ENCODE results near the gene ELK3.
A peak's percentile ranks its signal among the peaks of the same experiment; 100 is the strongest.

ELK3 gene

DNA sequence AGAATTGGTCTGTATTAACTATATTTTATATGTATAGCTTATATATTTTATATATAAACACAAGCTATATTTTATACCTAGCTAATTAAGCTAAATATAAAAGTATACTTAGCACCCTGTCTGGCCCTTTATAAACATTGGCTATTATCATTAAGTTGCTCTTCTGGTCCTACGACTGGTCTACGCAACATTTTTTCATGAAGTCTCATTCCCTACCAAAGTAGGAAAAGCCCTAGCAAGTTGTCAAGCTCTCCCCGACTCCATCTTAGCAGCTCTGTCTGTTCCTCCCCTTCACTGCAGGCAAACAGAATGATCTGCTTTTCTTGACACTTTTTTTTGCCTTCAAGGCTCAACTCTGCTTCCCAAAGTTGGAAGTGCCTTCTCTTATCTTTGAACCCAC, 36.7 kb upstream of the ELK3 start:
- no CpG with 5 or more reads among the region's 3 CpGs for WGBS, 2 donors (ENCODE audit: extremely low coverage in 2 of 2, insufficient read length in 2 of 2, insufficient replicate concordance in 1 of 2)
- no peak overlapping the region for H2AK5ac ChIP-seq (ENCODE audit: low read depth, low read length)

DNA sequence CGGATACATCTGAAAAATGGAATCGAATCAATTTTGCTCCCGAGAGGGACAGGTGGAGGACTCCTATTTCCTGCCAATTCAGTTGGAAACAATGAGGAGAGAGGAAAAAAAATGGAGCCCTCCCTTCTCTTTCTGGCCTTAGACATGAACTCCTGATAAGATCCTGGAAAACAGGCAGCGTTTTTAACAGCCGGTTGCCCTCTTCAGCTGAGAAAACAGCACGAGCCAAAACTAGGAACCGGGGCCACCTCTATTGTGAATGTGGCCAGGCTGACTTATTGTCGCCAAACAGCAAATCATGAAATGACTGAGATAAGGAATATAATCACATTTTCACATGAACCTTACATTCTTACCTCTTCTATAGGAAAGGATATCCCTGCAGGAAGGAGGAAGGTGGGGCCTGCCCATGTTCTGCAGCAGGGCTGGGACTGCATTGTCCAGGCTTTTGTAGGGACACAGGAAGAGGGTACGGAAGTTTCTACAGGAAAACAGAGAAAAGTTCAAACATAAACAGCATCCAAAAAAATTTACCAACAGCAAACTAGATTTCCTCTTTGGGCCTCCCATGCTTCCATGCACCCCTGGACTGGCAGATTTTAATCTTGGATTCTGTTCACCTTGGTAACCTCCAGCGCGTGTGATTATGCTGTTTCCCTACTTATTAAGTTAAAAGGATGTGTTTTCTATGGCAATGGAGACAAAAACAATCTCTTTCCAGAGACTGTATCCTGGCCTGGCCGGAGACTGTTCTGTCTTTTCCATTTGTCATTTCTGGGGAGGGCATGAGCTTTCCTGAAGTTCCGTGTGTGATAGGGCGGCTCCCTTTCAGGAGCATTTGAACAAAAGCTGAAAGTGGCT, 29.0 kb upstream of the ELK3 start:
- Histone ChIP-seq H3K23ac (ENCODE audit: low read depth, low read length, poor library complexity) (no peak overlapping the region), H3K4me1 (ENCODE audit: control insufficient read depth in 2 of 2, insufficient read depth in 1 of 2, low read depth in 1 of 2, low read length in 2 of 2) (peaks cover 0 to 9% of the 10 kb centered on the region in 2 donors), H2BK120ac (ENCODE audit: low read depth, low read length) (no peak overlapping the region), H3K9me3 (replicated peaks in 1 of 2; ENCODE audit: control insufficient read depth in 2 of 2, insufficient read depth in 1 of 2, low read depth in 1 of 2, low read length in 2 of 2) (no peaks in the 10 kb centered on the region), H2BK12ac (ENCODE audit: low read length) (no peak overlapping the region), H3K4me3 (ENCODE audit: low read length in 2 of 2) (no peak overlapping the region), H3K9ac (ENCODE audit: low read depth, low read length, poor library complexity) (no peak overlapping the region), H4K8ac (ENCODE audit: low read depth, low read length) (no peak overlapping the region), H2BK5ac (ENCODE audit: low read length) (no peak overlapping the region), H3K36me3 (replicated peaks in 1 of 2; ENCODE audit: control insufficient read depth in 2 of 2, insufficient read depth in 2 of 2, low read length in 2 of 2) (no peaks in the 10 kb centered on the region), H4K91ac (ENCODE audit: low read depth, low read length, poor library complexity) (no peak overlapping the region), H3K4ac (ENCODE audit: low read length) (no peak overlapping the region), H2BK15ac (ENCODE audit: low read length) (no peak overlapping the region), H3K27me3 (ENCODE audit: control insufficient read depth in 3 of 3, insufficient read depth in 3 of 3, low read depth in 1 of 3, low read length in 3 of 3) (peaks cover 0 to 3% (median 0%) of the 10 kb centered on the region in 3 experiments), H2AK5ac (ENCODE audit: low read depth, low read length) (no peak overlapping the region), H3K18ac (ENCODE audit: low read length) (no peak overlapping the region), H3K27ac (replicated peaks; ENCODE audit: low read length) (no peak overlapping the region), H3K79me1 (ENCODE audit: low read depth, low read length) (no peaks in the 10 kb centered on the region), H2AFZ (ENCODE audit: low read length) (peak overlapping the region; percentile 62), H3K4me2 (ENCODE audit: insufficient read depth, low read length, poor library complexity, severe bottlenecking) (no peak overlapping the region), H3K14ac (ENCODE audit: low read length) (no peak overlapping the region)
- no CpG with 5 or more reads among the region's 14 CpGs for WGBS, 2 donors (ENCODE audit: extremely low coverage in 2 of 2, insufficient read length in 2 of 2, insufficient replicate concordance in 1 of 2)
- no peak for DNase-seq (ENCODE audit: low spot score)

More for the DNA sequence above, 36.7 kb upstream of the ELK3 start:
- Histone ChIP-seq H3K27ac (replicated peaks; ENCODE audit: low read length) (no peak overlapping the region), H3K79me1 (ENCODE audit: low read depth, low read length) (no peaks in the 10 kb centered on the region), H3K4me2 (ENCODE audit: insufficient read depth, low read length, poor library complexity, severe bottlenecking) (no peak overlapping the region), H2BK15ac (ENCODE audit: low read length) (no peak overlapping the region), H3K4ac (ENCODE audit: low read length) (no peak overlapping the region), H3K9me3 (replicated peaks in 1 of 2; ENCODE audit: control insufficient read depth in 2 of 2, insufficient read depth in 1 of 2, low read depth in 1 of 2, low read length in 2 of 2) (no peaks in the 10 kb centered on the region), H3K4me1 (ENCODE audit: control insufficient read depth in 2 of 2, insufficient read depth in 1 of 2, low read depth in 1 of 2, low read length in 2 of 2) (no peaks in the 10 kb centered on the region), H4K8ac (ENCODE audit: low read depth, low read length) (no peak overlapping the region), H2BK12ac (ENCODE audit: low read length) (no peak overlapping the region), H4K91ac (ENCODE audit: low read depth, low read length, poor library complexity) (no peak overlapping the region), H3K36me3 (replicated peaks in 1 of 2; ENCODE audit: control insufficient read depth in 2 of 2, insufficient read depth in 2 of 2, low read length in 2 of 2) (no peaks in the 10 kb centered on the region), H2AFZ (ENCODE audit: low read length) (no peak overlapping the region), H3K14ac (ENCODE audit: low read length) (no peak overlapping the region), H2BK120ac (ENCODE audit: low read depth, low read length) (no peak overlapping the region), H2BK5ac (ENCODE audit: low read length) (no peak overlapping the region), H3K23ac (ENCODE audit: low read depth, low read length, poor library complexity) (no peak overlapping the region), H3K27me3 (ENCODE audit: control insufficient read depth in 3 of 3, insufficient read depth in 3 of 3, low read depth in 1 of 3, low read length in 3 of 3) (no peaks in the 10 kb centered on the region), H3K18ac (ENCODE audit: low read length) (no peak overlapping the region), H3K9ac (ENCODE audit: low read depth, low read length, poor library complexity) (no peak overlapping the region), H3K4me3 (ENCODE audit: low read length in 2 of 2) (no peak overlapping the region)
- no peak for DNase-seq (ENCODE audit: low spot score)

DNA sequence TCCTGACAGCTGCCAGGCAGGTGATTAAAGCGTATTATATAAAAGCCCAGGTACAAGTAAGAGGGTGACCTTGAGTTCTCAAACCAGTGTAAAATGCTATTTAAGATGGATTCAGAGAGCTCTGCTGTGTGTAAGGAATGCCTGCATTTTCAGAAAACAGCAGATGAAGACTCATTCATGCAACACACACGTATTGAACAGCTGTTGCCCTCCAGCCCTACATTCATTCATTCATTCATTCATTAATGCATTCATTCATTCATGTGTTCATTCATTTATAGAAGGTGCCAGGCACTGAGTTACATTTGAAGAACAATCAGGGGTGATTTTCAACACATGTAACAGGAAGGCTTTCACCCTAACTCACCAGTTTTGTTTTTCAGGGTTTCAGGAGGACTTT, 27.4 kb upstream of the ELK3 start:
- H3K4me2 ChIP-seq (ENCODE audit: insufficient read depth, low read length, poor library complexity, severe bottlenecking), result no peak overlapping the region
- no peaks in the 10 kb centered on the region for H3K79me1 ChIP-seq (ENCODE audit: low read depth, low read length)
- no peak overlapping the region for H3K27ac ChIP-seq (replicated peaks; ENCODE audit: low read length)
- H2BK12ac ChIP-seq (ENCODE audit: low read length), result no peak overlapping the region
- no peaks in the 10 kb centered on the region for H3K36me3 ChIP-seq (replicated peaks in 1 of 2; ENCODE audit: control insufficient read depth in 2 of 2, insufficient read depth in 2 of 2, low read length in 2 of 2)
- no peak overlapping the region for H3K4ac ChIP-seq (ENCODE audit: low read length)
- no peak overlapping the region for H2AFZ ChIP-seq (ENCODE audit: low read length)
- no peak overlapping the region for H2BK5ac ChIP-seq (ENCODE audit: low read length)
- no peak overlapping the region for H4K8ac ChIP-seq (ENCODE audit: low read depth, low read length)
- no peak overlapping the region for H2BK120ac ChIP-seq (ENCODE audit: low read depth, low read length)
- no CpG with 5 or more reads among the region's 2 CpGs for WGBS, 2 donors (ENCODE audit: extremely low coverage in 2 of 2, insufficient read length in 2 of 2, insufficient replicate concordance in 1 of 2)
- H3K14ac ChIP-seq (ENCODE audit: low read length), result no peak overlapping the region
- no peak overlapping the region for H3K4me3 ChIP-seq (ENCODE audit: low read length in 2 of 2)
- no peak overlapping the region for H3K9ac ChIP-seq (ENCODE audit: low read depth, low read length, poor library complexity)
- no peak overlapping the region for H2AK5ac ChIP-seq (ENCODE audit: low read depth, low read length)
- no peaks in the 10 kb centered on the region for H3K9me3 ChIP-seq (replicated peaks in 1 of 2; ENCODE audit: control insufficient read depth in 2 of 2, insufficient read depth in 1 of 2, low read depth in 1 of 2, low read length in 2 of 2)
- H4K91ac ChIP-seq (ENCODE audit: low read depth, low read length, poor library complexity), result no peak overlapping the region
- no peak overlapping the region for H2BK15ac ChIP-seq (ENCODE audit: low read length)
- no peak overlapping the region for H3K23ac ChIP-seq (ENCODE audit: low read depth, low read length, poor library complexity)
- H3K27me3 ChIP-seq (ENCODE audit: control insufficient read depth in 3 of 3, insufficient read depth in 3 of 3, low read depth in 1 of 3, low read length in 3 of 3), result peaks cover 0 to 3% (median 0%) of the 10 kb centered on the region in 3 experiments
- DNase-seq (ENCODE audit: low spot score), result no peak
- peaks cover 0 to 9% of the 10 kb centered on the region in 2 donors for H3K4me1 ChIP-seq (ENCODE audit: control insufficient read depth in 2 of 2, insufficient read depth in 1 of 2, low read depth in 1 of 2, low read length in 2 of 2)
- no peak overlapping the region for H3K18ac ChIP-seq (ENCODE audit: low read length)

DNA sequence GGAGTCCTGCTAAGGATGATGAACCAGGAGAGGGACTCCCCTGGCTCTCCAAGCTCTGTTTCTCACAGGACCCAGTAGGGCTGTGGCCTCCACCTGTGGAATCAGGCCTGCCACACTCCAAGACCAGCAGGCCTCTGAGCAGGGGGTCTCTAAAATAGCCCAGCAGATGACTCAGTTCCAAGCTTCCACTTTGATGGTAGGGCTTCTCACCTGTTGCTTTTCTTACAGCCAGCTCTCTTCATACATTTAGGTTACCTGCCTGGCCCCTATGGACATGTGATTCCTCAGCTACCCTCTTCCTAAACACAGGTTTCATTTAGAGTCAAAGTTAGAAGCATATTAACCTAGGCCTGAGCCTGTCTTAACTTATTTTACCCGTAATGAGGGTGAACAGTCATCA, 26.7 kb upstream of the ELK3 start:
- H3K23ac ChIP-seq (ENCODE audit: low read depth, low read length, poor library complexity), result no peak overlapping the region
- no CpG with 5 or more reads among the region's 1 CpG for WGBS, 2 donors (ENCODE audit: extremely low coverage in 2 of 2, insufficient read length in 2 of 2, insufficient replicate concordance in 1 of 2)
- H3K36me3 ChIP-seq (replicated peaks in 1 of 2; ENCODE audit: control insufficient read depth in 2 of 2, insufficient read depth in 2 of 2, low read length in 2 of 2), result no peaks in the 10 kb centered on the region
- DNase-seq (ENCODE audit: low spot score), result no peak
- peak overlapping the region; percentile 73 for H4K91ac ChIP-seq (ENCODE audit: low read depth, low read length, poor library complexity)
- H3K18ac ChIP-seq (ENCODE audit: low read length), result peak overlapping the region; percentile 54
- no peak overlapping the region for H3K4me2 ChIP-seq (ENCODE audit: insufficient read depth, low read length, poor library complexity, severe bottlenecking)
- H3K14ac ChIP-seq (ENCODE audit: low read length), result no peak overlapping the region
- no peaks in the 10 kb centered on the region for H3K9me3 ChIP-seq (replicated peaks in 1 of 2; ENCODE audit: control insufficient read depth in 2 of 2, insufficient read depth in 1 of 2, low read depth in 1 of 2, low read length in 2 of 2)
- no peak overlapping the region for H3K9ac ChIP-seq (ENCODE audit: low read depth, low read length, poor library complexity)
- no peak overlapping the region for H2AFZ ChIP-seq (ENCODE audit: low read length)
- no peak overlapping the region for H2BK15ac ChIP-seq (ENCODE audit: low read length)
- no peak overlapping the region for H3K4me3 ChIP-seq (ENCODE audit: low read length in 2 of 2)
- H3K4ac ChIP-seq (ENCODE audit: low read length), result no peak overlapping the region
- no peaks in the 10 kb centered on the region for H3K79me1 ChIP-seq (ENCODE audit: low read depth, low read length)
- H3K27me3 ChIP-seq (ENCODE audit: control insufficient read depth in 3 of 3, insufficient read depth in 3 of 3, low read depth in 1 of 3, low read length in 3 of 3), result peaks cover 0 to 3% (median 0%) of the 10 kb centered on the region in 3 experiments
- no peak overlapping the region for H2AK5ac ChIP-seq (ENCODE audit: low read depth, low read length)
- no peak overlapping the region for H4K8ac ChIP-seq (ENCODE audit: low read depth, low read length)
- H3K27ac ChIP-seq (replicated peaks; ENCODE audit: low read length), result no peak overlapping the region
- H2BK12ac ChIP-seq (ENCODE audit: low read length), result no peak overlapping the region
- no peak overlapping the region for H2BK5ac ChIP-seq (ENCODE audit: low read length)
- peaks cover 0 to 9% of the 10 kb centered on the region in 2 donors for H3K4me1 ChIP-seq (ENCODE audit: control insufficient read depth in 2 of 2, insufficient read depth in 1 of 2, low read depth in 1 of 2, low read length in 2 of 2)
- no peak overlapping the region for H2BK120ac ChIP-seq (ENCODE audit: low read depth, low read length)

All from neuronal stem cell (in vitro differentiated cells).